NCI-H2029 treated with DMSO at 0.1 percent for 48 hours (cell line): ENCODE data around the gene UROC1.

ENCODE experiments used
- DNase-seq: peaks from one replicate; lab custom pipeline; 2025; lab: John Stamatoyannopoulos, UW

UROC1 gene

GRCh38 chr3:126530171-126531050 lies 12.8 kb upstream of the UROC1 start:
- DNase-seq, result no peak

GRCh38 chr3:126529585-126530170 lies 12.1 kb upstream of the UROC1 start:
- no peak for DNase-seq

GRCh38 chr3:126528800-126529541 lies 11.4 kb upstream of the UROC1 start:
- DNase-seq, result no peak

- DNase-seq, result no peak
These were observed 10.8 kb upstream of the UROC1 start for GRCh38 chr3:126528419-126528799.

- DNase-seq, result no peak
These were observed 10.1 kb upstream of the UROC1 start for GRCh38 chr3:126527455-126528211.

GRCh38 chr3:126527006-126527405 lies 9.4 kb upstream of the UROC1 start:
- DNase-seq, result no peak

GRCh38 chr3:126526668-126527005 lies 9.1 kb upstream of the UROC1 start:
- no peak for DNase-seq

GRCh38 chr3:126525853-126526667 lies 8.5 kb upstream of the UROC1 start:
- no peak for DNase-seq

- DNase-seq, result no peak
These were observed 7.7 kb upstream of the UROC1 start for GRCh38 chr3:126525091-126525852.

GRCh38 chr3:126524429-126524988 lies 6.9 kb upstream of the UROC1 start:
- DNase-seq, result no peak

- no peak for DNase-seq
These were observed 6.3 kb upstream of the UROC1 start, which contains the start of gene CHST13 for GRCh38 chr3:126523745-126524428. Gene CHST13 (plus strand): TSS chr3:126524155. CDS start chr3:126524333, 178 bp downstream.

GRCh38 chr3:126522363-126522788 lies 4.8 kb upstream of the UROC1 start:
- peak; percentile 36 for DNase-seq

GRCh38 chr3:126521122-126521891 lies 3.7 kb upstream of the UROC1 start:
- no peak for DNase-seq

- DNase-seq, result no peak
These were observed 2.2 kb upstream of the UROC1 start for GRCh38 chr3:126519506-126520455.

- DNase-seq, result no peak
These were observed 1.2 kb upstream of the UROC1 start for GRCh38 chr3:126518779-126519177.

- no peak for DNase-seq
These were observed 609 bp upstream of the UROC1 start for GRCh38 chr3:126517986-126518778.

- no peak for DNase-seq
These were observed 660 bp downstream of the UROC1 start for GRCh38 chr3:126516936-126517290.
